ENCODE data around the gene CLNK.

CLNK gene

GRCh38 chr4:10529291-10530136 is 155.1 kb downstream of the CLNK start:
- no peak for DNase-seq (ENCODE audit: low read depth)
- H3K4me3 ChIP-seq (ENCODE audit: low read length) = no peak overlapping the region
- no peak for TF ChIP-seq CTCF (conservative IDR thresholded peaks at IDR 0.05; ENCODE audit: low read depth, low read length)

- no peak overlapping the region for H3K4me3 ChIP-seq (ENCODE audit: low read length)
- no peak for DNase-seq (ENCODE audit: low read depth)
- no peak for TF ChIP-seq CTCF (conservative IDR thresholded peaks at IDR 0.05; ENCODE audit: low read depth, low read length)
Measured at GRCh38 chr4:10527438-10527837, 157.1 kb downstream of the CLNK start.

GRCh38 chr4:10526429-10527222 is 157.9 kb downstream of the CLNK start:
- no peak overlapping the region for H3K4me3 ChIP-seq (ENCODE audit: low read length)
- TF ChIP-seq CTCF (conservative IDR thresholded peaks at IDR 0.05; ENCODE audit: low read depth, low read length) = no peak
- DNase-seq (ENCODE audit: low read depth) = no peak

- H3K4me3 ChIP-seq (ENCODE audit: low read length) = no peak overlapping the region
- no peak for DNase-seq (ENCODE audit: low read depth)
- TF ChIP-seq CTCF (conservative IDR thresholded peaks at IDR 0.05; ENCODE audit: low read depth, low read length) = no peak
Measured at GRCh38 chr4:10524196-10524833, 160.3 kb downstream of the CLNK start.

- H3K4me3 ChIP-seq (ENCODE audit: low read length) = no peak overlapping the region
- no peak for TF ChIP-seq CTCF (conservative IDR thresholded peaks at IDR 0.05; ENCODE audit: low read depth, low read length)
- no peak for DNase-seq (ENCODE audit: low read depth)
Measured at GRCh38 chr4:10521424-10521823, 163.1 kb downstream of the CLNK start.

GRCh38 chr4:10509733-10510132 is 174.8 kb downstream of the CLNK start:
- DNase-seq (ENCODE audit: low read depth) = no peak
- TF ChIP-seq CTCF (conservative IDR thresholded peaks at IDR 0.05; ENCODE audit: low read depth, low read length) = no peak
- no peak overlapping the region for H3K4me3 ChIP-seq (ENCODE audit: low read length)
